Colonic mucosa (tissue), 4 donors: ENCODE data around the gene IGSF6. TPM values are rescaled to one million over a fixed set of nuclear protein-coding genes. Genes with fewer than 3 reads are reported as not detected.
"Not testable (repeated sequence)": the region's sequence is repeated elsewhere in the genome, so short reads cannot be mapped to it uniquely, and the experiment has no call there.

Source experiments
- DNase-seq: peaks from one replicate; pipeline ENCODE4 v3.0.0-alpha.2; 2020
- H3K27ac ChIP-seq: fragments of 200-600 bp; one replicate; pipeline ENCODE4 v1.8.0; 2021
- H3K27me3 ChIP-seq: fragments of 200-600 bp; one replicate; pipeline ENCODE4 v1.8.0; 2021
- H3K36me3 ChIP-seq: fragments of 200-600 bp; one replicate; pipeline ENCODE4 v1.8.0; 2021
- H3K4me1 ChIP-seq: fragments of 200-600 bp; one replicate; pipeline ENCODE4 v1.8.0; 2021; ENCODE audit warnings: mild to moderate bottlenecking
- H3K4me3 ChIP-seq: fragments of 200-600 bp; one replicate; pipeline ENCODE4 v1.8.0; 2021
- H3K9ac ChIP-seq, 2 donors: one replicate each; pipeline ENCODE4 v1.7.0; 2013; ENCODE audit warnings: control low read depth in 2 of 2, low read depth in 2 of 2, low read length in 2 of 2
- H3K9me3 ChIP-seq: fragments of 200-600 bp; one replicate; pipeline ENCODE4 v1.8.0; 2021
- intact Hi-C: fragments of 100-400 bp; cut with DNase I; formaldehyde crosslinking; loops from one replicate; pipeline ENCODE4 v1.14.1; 2022
- total RNA-seq, 2 donors: library from RNA; stranded (reverse); fragmentation: NEBNext Ultra II Directional in 1 of 2; extraction: Animal tissue kit (Norgen Biotek cat#: 25700) in 1 of 2; gene quantifications; one replicate each; pipeline ENCODE4 v1.2.1, GENCODE V29; 2021
- TF ChIP-seq, protein P1 (sequence below): fragments of 200-600 bp; IDR thresholded peaks from one replicate; pipeline ENCODE4 v1.8.0; 2022; ENCODE audit warnings: antibody characterized with exemption, mild to moderate bottlenecking
- donor health status: healthy.
- donor health status: DM: no; HTN: no; CAD: no.
- donor health status: DM: no; HTN: no; CAD: no.

Gene IGSF6, protein sequence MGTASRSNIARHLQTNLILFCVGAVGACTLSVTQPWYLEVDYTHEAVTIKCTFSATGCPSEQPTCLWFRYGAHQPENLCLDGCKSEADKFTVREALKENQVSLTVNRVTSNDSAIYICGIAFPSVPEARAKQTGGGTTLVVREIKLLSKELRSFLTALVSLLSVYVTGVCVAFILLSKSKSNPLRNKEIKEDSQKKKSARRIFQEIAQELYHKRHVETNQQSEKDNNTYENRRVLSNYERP
- total RNA-seq = 1 to 10 TPM; 2.7 to 4.7 TPM

DNA sequence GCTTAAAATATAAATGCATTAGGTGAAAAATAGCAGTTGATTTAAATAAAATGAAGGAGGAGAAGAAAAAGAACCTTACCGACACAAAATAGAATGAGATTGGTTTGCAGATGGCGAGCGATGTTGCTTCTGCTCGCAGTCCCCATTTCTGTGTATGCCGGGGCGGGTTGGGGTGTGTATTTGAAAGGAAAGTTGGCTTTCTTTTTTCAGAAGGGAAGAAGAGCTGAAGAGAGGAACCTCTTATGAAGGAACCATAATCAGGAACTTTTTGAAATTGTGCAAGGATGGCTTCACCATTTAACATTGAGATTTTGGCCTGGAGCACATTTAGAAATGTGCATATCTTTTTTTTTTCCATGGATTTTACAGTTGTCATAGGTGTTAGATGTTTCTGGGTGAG is at the start of gene IGSF6:
TSS of gene IGSF6 (minus strand) at position 156 of the 400 bp plus-strand sequence. CDS start at position 146, 10 bp downstream.
- TF ChIP-seq, protein P1, sequence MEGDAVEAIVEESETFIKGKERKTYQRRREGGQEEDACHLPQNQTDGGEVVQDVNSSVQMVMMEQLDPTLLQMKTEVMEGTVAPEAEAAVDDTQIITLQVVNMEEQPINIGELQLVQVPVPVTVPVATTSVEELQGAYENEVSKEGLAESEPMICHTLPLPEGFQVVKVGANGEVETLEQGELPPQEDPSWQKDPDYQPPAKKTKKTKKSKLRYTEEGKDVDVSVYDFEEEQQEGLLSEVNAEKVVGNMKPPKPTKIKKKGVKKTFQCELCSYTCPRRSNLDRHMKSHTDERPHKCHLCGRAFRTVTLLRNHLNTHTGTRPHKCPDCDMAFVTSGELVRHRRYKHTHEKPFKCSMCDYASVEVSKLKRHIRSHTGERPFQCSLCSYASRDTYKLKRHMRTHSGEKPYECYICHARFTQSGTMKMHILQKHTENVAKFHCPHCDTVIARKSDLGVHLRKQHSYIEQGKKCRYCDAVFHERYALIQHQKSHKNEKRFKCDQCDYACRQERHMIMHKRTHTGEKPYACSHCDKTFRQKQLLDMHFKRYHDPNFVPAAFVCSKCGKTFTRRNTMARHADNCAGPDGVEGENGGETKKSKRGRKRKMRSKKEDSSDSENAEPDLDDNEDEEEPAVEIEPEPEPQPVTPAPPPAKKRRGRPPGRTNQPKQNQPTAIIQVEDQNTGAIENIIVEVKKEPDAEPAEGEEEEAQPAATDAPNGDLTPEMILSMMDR = no peak
- no peak for DNase-seq
- intact Hi-C loops = no loop called here

DNA sequence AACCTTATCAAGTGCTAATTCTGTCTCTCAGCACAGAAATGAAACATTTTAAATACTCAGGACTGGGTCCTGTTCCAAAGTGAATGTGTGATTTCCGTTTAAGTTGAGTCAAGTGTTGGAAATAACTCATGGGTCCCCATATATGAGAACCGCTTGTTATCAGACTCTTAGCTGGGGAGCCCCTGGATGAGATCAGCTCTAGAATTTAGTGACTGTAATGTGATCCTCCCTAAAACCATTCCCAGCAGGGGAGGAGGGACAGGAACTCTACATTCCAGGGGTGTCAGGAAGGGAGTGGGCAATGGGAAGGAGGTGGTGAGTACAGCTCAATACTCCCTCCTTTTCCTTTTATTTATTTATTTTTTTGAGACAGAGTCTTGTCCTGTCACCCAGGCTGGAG is 48.9 kb upstream of the IGSF6 start:
- H3K4me1 ChIP-seq = no peaks in the 10 kb centered on the region
- H3K27me3 ChIP-seq = no peaks in the 10 kb centered on the region
- TF ChIP-seq, protein P1 = no peak
- no peak overlapping the region for H3K9ac ChIP-seq
- H3K27ac ChIP-seq = no peak overlapping the region
- DNase-seq = no peak
- no peak overlapping the region for H3K4me3 ChIP-seq
- H3K36me3 ChIP-seq = no peaks in the 10 kb centered on the region
- intact Hi-C loops = no loop called here
- H3K9me3 ChIP-seq = no peaks in the 10 kb centered on the region

More for the DNA sequence above, at the start of gene IGSF6:
- no peaks in the 10 kb centered on the region for H3K27me3 ChIP-seq
- no peak within 1 kb of the TSS for H3K4me3 ChIP-seq
- H3K27ac ChIP-seq = peak within 1 kb of the TSS; percentile 32
- no peaks in the 10 kb centered on the region for H3K9me3 ChIP-seq
- H3K4me1 ChIP-seq = peaks cover 3% of the 10 kb centered on the region
- no peak within 1 kb of the TSS for H3K9ac ChIP-seq
- no peaks in the 10 kb centered on the region for H3K36me3 ChIP-seq

DNA sequence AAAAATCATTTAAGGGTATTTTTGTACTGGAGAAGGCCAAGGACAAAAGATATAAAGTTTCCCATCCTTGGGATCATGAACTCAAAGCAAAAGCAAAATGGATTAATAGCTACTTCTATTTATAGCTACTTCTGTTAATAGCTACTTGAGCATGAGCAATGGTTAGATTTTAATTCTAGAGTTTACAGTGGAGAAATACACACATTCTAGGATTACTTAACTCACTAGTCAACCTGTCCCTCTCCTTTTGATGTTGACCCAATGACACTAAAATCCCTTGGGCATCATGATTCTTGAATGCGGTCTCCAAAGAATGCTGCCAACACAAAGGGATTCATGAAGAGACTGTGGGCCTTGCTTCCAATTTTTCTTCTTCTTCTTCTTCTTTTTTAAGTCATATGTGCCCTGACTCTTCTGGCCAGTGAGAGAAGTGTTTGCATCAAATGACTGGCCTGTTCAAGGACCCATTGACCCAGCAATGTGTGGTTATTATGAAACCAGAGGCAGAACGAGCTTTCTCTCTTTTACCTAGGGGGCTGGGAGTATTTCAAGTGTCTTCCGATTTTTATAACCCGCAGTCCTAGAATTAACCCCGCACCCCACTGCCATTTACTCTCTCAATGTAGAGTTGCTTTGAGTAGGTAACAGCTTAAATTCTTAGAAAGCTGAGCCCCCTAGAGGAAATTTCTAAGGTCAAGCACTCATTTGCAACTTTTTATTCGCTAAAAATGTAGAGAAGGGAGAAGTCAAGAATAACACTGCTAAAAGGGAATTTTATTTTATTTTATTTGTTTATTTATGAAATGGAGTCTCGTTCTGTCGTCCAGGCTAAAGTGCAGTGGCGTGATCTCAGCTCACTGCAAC is 46.0 kb upstream of the IGSF6 start:
- Histone ChIP-seq H3K27me3 (no peaks in the 10 kb centered on the region), H3K4me1 (no peaks in the 10 kb centered on the region), H3K36me3 (no peaks in the 10 kb centered on the region), H3K4me3 (no peak overlapping the region), H3K9me3 (no peaks in the 10 kb centered on the region), H3K9ac (no peak overlapping the region), H3K27ac (no peak overlapping the region)
- TF ChIP-seq, protein P1 = no peak
- intact Hi-C loops = no loop called here
- DNase-seq = no peak

DNA sequence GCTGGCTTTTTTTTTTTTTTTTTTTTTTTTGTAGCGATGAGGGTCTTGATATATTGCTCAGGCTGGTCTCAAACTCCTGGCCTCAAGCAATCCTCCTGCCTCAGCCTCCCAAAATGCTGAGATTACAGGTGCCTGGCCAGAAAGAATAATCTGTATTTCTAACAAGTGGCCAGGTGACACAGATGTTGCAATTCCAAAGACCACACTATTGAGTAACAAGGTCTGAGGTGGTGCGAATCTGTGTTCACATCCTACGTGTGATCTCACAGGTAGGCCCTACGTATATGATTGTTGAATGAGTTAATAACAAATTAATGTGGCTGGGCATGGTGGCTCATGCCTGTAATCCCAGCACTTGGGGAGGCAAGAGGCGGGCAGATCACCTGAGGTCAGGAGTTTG is 44.6 kb upstream of the IGSF6 start:
- no peaks in the 10 kb centered on the region for H3K36me3 ChIP-seq
- no peak overlapping the region for H3K27ac ChIP-seq
- no peak overlapping the region for H3K9ac ChIP-seq
- H3K4me1 ChIP-seq = no peaks in the 10 kb centered on the region
- no peaks in the 10 kb centered on the region for H3K9me3 ChIP-seq
- no peak overlapping the region for H3K4me3 ChIP-seq
- intact Hi-C loops = no loop called here
- TF ChIP-seq, protein P1 = no peak
- no peak for DNase-seq
- H3K27me3 ChIP-seq = no peaks in the 10 kb centered on the region

DNA sequence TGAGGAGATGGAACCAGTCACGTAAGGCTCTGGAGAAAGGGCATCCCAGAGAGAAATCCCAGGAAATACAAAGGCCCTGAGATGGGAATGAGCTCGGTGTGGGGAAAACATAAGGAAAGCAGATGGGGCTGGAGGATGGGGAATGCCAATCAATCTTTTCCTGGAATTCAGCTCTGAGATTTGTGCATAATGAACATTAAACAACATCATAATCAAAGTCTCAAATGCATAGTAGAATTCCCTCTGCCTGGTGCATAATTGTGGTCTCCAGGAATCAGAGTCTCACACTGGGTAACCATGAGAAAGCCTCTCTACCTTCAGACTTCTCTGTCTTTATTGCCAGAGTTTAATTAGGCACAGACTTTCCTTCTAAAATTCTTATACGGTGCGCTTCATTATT is 42.2 kb upstream of the IGSF6 start:
- Histone ChIP-seq H3K27me3 (no peaks in the 10 kb centered on the region), H3K27ac (no peak overlapping the region), H3K4me3 (no peak overlapping the region), H3K9me3 (no peaks in the 10 kb centered on the region), H3K4me1 (no peaks in the 10 kb centered on the region), H3K9ac (no peak overlapping the region), H3K36me3 (no peaks in the 10 kb centered on the region)
- TF ChIP-seq, protein P1 = no peak
- DNase-seq = no peak
- intact Hi-C loops = no loop called here

DNA sequence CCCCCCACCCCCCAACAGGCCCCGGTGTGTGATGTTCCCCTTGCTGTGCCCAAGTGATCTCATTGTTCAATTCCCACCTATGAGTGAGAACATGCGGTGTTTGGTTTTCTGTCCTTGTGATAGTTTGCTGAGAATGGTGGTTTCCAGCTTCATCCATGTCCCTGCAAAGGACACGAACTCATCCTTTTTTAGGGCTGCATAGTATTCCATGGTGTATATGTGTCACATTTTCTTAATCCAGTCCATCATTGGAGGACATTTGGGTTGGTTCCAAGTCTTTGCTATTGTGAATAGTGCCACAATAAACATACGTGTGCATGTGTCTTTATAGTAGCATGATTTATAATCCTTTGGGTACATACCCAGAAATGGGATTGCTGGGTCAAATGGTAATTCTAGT is 38.6 kb upstream of the IGSF6 start:
- H3K36me3 ChIP-seq, DNase-seq, intact Hi-C loops: not testable (repeated sequence)

More for the DNA sequence above, 38.6 kb upstream of the IGSF6 start:
- H3K4me3 ChIP-seq, H3K4me1 ChIP-seq, H3K27ac ChIP-seq, H3K9me3 ChIP-seq, H3K27me3 ChIP-seq, H3K9ac ChIP-seq: not testable (repeated sequence)
